Stimulated activated memory B cell treated with anti-CD40 and anti-IgM and Interleukin-4, amounts not matched to agents 10 μg/mL and 1 μg/mL and 100 μg/mL, for 72 hours (primary cell): ENCODE data around the gene MACROH2A1.

Experiments
- ATAC-seq: fragments of 150-1000 bp; cut with Tn5 transposase; 2 replicates; pipeline ENCODE4 v1.10.0; 2021
- H3K27ac Mint-ChIP-seq: one replicate; pipeline ENCODE4 v1.8.0; 2022; ENCODE audit warnings: mild to moderate bottlenecking, mixed read lengths
- H3K27me3 Mint-ChIP-seq: one replicate; pipeline ENCODE4 v1.8.0; 2022; ENCODE audit warnings: mixed read lengths
- H3K36me3 Mint-ChIP-seq: one replicate; pipeline ENCODE4 v1.8.0; 2022; ENCODE audit warnings: mixed read lengths
- H3K4me1 Mint-ChIP-seq: one replicate; pipeline ENCODE4 v1.8.0; 2022; ENCODE audit warnings: mixed read lengths
- H3K4me3 Mint-ChIP-seq: one replicate; pipeline ENCODE4 v1.8.0; 2022; ENCODE audit warnings: mild to moderate bottlenecking, moderate library complexity, mixed read lengths
- H3K9me3 Mint-ChIP-seq: one replicate; pipeline ENCODE4 v1.8.0; 2022; ENCODE audit warnings: mixed read lengths

The MACROH2A1 gene

GRCh38 chr5:135426102-135427082 is 27.4 kb upstream of the MACROH2A1 start:
- peak; percentile 70 for ATAC-seq
- Mint-ChIP-seq H3K27ac (no peak overlapping the region), H3K9me3 (peaks cover 11% of the 10 kb centered on the region), H3K36me3 (no peaks in the 10 kb centered on the region), H3K4me1 (no peaks in the 10 kb centered on the region), H3K4me3 (no peak overlapping the region), H3K27me3 (peaks cover 78% of the 10 kb centered on the region)

DNA sequence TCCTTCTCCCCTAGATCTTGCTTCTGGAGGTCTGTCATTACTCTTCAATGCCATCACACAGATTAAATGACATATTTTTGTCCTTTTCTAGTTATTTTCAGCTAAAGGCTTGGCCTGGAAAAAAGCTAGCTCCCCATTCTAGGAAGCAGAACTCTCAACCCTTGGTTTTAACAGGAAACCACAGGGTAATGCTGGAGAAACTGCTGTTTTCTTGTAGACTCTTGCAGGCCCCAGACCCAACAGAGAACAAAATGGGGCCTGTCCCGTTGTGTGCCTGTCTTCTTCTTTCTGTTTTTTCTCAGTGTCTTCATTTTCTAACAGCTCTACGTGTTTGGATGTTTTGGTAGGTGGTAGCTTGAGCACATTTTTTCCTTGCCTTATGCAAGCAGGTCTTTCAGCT is 26.6 kb upstream of the MACROH2A1 start:
- no peaks in the 10 kb centered on the region for H3K4me1 Mint-ChIP-seq
- peaks cover 78% of the 10 kb centered on the region for H3K27me3 Mint-ChIP-seq
- H3K36me3 Mint-ChIP-seq, result no peaks in the 10 kb centered on the region
- ATAC-seq, result no peak
- H3K27ac Mint-ChIP-seq, result no peak overlapping the region
- peaks cover 8% of the 10 kb centered on the region for H3K9me3 Mint-ChIP-seq
- no peak overlapping the region for H3K4me3 Mint-ChIP-seq

GRCh38 chr5:135423846-135424168 is 24.8 kb upstream of the MACROH2A1 start:
- ATAC-seq, result no peak
- H3K27ac Mint-ChIP-seq, result no peak overlapping the region
- no peak overlapping the region for H3K4me3 Mint-ChIP-seq
- peaks cover 9% of the 10 kb centered on the region for H3K36me3 Mint-ChIP-seq
- no peaks in the 10 kb centered on the region for H3K4me1 Mint-ChIP-seq
- H3K9me3 Mint-ChIP-seq, result peaks cover 15% of the 10 kb centered on the region
- peaks cover 81% of the 10 kb centered on the region for H3K27me3 Mint-ChIP-seq

DNA sequence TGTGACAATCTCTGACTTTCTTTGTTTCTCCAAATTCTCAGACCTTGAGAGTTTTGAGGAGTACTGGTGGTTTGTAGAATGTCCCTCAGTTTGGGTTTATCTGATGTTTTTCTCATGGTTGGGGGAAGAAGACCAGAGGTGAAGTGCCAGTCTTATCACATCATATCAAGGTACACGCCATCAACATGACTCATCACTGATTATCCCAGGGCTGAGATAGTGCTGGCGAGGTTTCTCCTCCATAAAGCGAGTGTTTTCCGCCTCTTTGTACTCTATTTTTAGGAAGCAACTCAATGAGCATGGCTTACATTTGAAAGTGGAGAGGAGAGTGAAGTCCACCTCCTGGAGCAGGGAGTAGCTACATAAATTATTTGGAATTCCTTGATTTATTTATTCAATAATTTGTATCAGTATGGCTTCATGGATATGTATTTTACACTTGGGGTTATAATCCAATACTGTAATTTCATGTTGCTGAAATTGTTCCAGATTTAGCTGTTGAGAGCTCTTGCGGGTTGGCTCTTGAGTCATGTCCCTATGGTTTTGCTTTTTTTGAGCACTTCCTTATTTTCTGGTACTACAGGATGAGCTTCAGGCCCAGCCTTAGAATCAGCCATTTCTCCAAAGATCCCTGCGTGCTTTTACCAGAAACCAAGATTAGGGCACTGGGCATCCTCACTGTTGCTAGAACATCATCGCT is 24.3 kb upstream of the MACROH2A1 start:
- no peak for ATAC-seq
- Mint-ChIP-seq H3K27ac (no peak overlapping the region), H3K4me1 (no peaks in the 10 kb centered on the region), H3K27me3 (peaks cover 81% of the 10 kb centered on the region), H3K36me3 (peaks cover 9% of the 10 kb centered on the region), H3K9me3 (peaks cover 14% of the 10 kb centered on the region), H3K4me3 (no peak overlapping the region)

DNA sequence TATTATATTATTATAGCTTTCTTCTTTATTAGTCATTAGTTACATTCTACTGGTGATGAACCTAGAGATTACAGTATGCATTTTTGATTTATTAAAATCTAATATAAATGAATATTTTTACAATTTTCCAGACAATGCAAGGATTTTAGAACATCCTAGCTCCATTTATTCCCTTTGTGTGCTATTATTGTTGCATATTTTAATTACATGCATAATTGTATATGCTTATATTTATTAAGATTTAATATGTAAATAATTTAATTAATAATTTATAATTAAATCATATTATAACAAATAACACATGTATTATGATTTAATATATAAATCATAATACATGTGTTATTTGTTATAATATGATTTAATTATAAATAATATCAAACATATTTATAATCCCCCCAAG is 23.4 kb upstream of the MACROH2A1 start:
- no peak overlapping the region for H3K4me3 Mint-ChIP-seq
- H3K9me3 Mint-ChIP-seq, result peaks cover 11% of the 10 kb centered on the region
- H3K36me3 Mint-ChIP-seq, result peaks cover 9% of the 10 kb centered on the region
- H3K27me3 Mint-ChIP-seq, result peaks cover 81% of the 10 kb centered on the region
- no peak overlapping the region for H3K27ac Mint-ChIP-seq
- no peaks in the 10 kb centered on the region for H3K4me1 Mint-ChIP-seq
- ATAC-seq, result no peak

- peaks cover 9% of the 10 kb centered on the region for H3K36me3 Mint-ChIP-seq
- ATAC-seq, result no peak
- H3K4me1 Mint-ChIP-seq, result no peaks in the 10 kb centered on the region
- no peak overlapping the region for H3K27ac Mint-ChIP-seq
- no peak overlapping the region for H3K4me3 Mint-ChIP-seq
- peaks cover 39% of the 10 kb centered on the region for H3K27me3 Mint-ChIP-seq
- peaks cover 11% of the 10 kb centered on the region for H3K9me3 Mint-ChIP-seq
Measured at GRCh38 chr5:135417083-135417482, 18.1 kb upstream of the MACROH2A1 start.

DNA sequence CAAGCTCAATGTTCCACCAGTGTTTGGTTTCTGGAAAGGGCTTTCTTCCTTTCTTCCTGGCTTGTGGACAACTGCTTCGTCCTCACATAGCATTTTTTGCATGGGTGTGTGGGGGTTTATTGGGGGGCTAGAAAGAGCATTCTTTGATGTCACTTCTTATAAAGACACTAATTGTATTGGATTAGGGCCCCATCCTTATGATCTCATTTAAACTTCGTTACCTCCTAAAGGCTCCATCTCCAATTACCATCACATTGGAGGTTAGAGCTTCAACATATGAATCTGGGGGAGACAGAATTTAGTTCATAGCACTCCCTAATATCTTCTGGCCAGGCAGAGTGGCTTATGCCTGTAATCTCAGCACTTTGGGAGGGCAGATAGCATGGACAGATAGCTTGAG is 6.1 kb upstream of the MACROH2A1 start:
- Mint-ChIP-seq H3K9me3 (no peaks in the 10 kb centered on the region), H3K4me3 (no peak overlapping the region), H3K36me3 (no peaks in the 10 kb centered on the region), H3K27me3 (peaks cover 10% of the 10 kb centered on the region), H3K27ac (no peak overlapping the region), H3K4me1 (peaks cover 7% of the 10 kb centered on the region)
- no peak for ATAC-seq

DNA sequence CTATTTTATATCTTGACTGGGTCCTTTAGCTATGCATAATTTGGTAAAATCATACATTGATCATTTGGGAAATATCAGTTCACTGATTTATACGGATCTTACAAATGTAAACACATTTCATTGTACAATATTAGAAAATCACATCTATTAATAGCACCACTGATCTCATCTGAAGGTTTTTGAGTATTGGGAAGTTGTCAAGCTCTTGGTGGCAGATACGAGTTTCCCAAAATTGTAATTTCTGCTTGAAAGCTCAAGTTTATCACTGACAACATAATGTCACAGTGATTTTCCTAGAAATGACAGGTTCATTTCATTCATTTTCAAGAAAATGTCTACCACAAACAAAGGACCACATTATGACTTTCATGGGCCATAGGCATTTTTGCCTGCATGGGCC is 3.0 kb upstream of the MACROH2A1 start:
- Mint-ChIP-seq H3K36me3 (no peaks in the 10 kb centered on the region), H3K4me1 (peaks cover 29% of the 10 kb centered on the region), H3K4me3 (no peak overlapping the region), H3K27me3 (no peaks in the 10 kb centered on the region), H3K27ac (no peak overlapping the region), H3K9me3 (no peaks in the 10 kb centered on the region)
- no peak for ATAC-seq

- no peak for ATAC-seq
- peaks cover 4% of the 10 kb centered on the region for H3K36me3 Mint-ChIP-seq
- peak overlapping the region; percentile 42 for H3K4me3 Mint-ChIP-seq
- no peaks in the 10 kb centered on the region for H3K9me3 Mint-ChIP-seq
- no peaks in the 10 kb centered on the region for H3K27me3 Mint-ChIP-seq
- H3K27ac Mint-ChIP-seq, result no peak overlapping the region
- peaks cover 40% of the 10 kb centered on the region for H3K4me1 Mint-ChIP-seq
Measured at GRCh38 chr5:135400866-135401265, 1.8 kb upstream of the MACROH2A1 start.

- peaks cover 47% of the 10 kb centered on the region for H3K4me1 Mint-ChIP-seq
Measured at GRCh38 chr5:135399794-135400542, 937 bp upstream of the MACROH2A1 start.

DNA sequence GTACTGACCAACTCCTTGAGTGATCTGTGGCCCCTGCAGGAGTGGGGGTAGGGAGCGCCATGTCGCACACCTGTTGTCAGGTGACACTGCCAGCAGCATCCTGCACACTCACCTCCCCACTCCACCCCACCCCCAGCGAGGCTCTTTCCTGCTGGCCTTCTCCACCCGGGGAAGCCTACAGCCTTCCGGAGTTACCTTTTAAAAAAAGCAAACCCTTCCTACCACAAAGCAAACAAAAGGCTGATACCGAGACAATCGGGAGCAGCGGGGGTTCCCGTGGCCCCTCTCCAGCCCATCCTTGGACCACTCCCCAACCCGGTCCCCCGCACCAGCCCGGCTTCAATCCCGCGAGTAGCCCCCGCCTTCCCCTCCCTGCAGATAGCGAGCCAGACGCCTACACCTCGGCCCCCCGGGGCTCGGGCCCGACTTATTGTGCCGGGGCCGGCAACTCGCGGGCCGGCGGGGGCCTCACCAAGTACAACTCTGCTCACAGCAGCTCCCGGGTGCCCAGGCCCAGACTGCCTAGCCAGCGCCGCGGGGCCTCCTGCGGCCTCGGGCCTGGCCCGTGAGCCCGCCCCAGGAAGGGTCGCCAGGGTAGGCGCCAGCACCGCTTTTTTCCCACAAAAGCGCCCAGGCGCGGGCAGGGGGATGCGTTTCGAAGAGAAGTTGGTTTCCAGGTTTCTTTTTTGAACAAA is 724 bp downstream of the MACROH2A1 start:
- Mint-ChIP-seq H3K4me1 (peaks cover 62% of the 10 kb centered on the region), H3K4me3 (peak overlapping the region; percentile 87), H3K27me3 (no peaks in the 10 kb centered on the region), H3K27ac (peak overlapping the region; percentile 95), H3K9me3 (no peaks in the 10 kb centered on the region), H3K36me3 (peaks cover 7% of the 10 kb centered on the region)
- ATAC-seq, result peak; percentile 71

More at GRCh38 chr5:135399794-135400542, 937 bp upstream of the MACROH2A1 start:
- no peak for ATAC-seq
- H3K36me3 Mint-ChIP-seq, result peaks cover 4% of the 10 kb centered on the region
- H3K27me3 Mint-ChIP-seq, result no peaks in the 10 kb centered on the region
- peak overlapping the region; percentile 95 for H3K27ac Mint-ChIP-seq
- H3K9me3 Mint-ChIP-seq, result no peaks in the 10 kb centered on the region
- H3K4me3 Mint-ChIP-seq, result peak overlapping the region; percentile 95

DNA sequence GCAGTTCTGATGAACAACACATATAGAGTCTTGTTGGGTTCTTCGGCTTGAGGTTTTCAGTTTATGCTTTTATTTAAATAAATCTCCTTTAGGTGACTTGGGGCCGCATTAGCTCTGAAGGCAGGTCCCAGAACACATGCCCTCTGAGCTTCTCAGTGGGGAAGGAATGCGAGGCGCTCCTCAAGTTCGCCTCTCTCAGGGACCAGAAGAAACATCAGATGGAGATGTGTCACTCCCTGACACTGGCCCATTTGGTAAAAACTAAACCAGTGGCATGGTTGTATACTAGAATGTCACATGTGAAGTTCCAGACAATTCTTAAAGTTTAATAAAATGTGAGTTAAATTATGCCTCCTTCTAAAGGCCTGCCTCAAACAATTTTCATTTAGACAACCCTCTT is 1.9 kb downstream of the MACROH2A1 start:
- no peak for ATAC-seq
- Mint-ChIP-seq H3K4me3 (peak overlapping the region; percentile 28), H3K27ac (no peak overlapping the region), H3K4me1 (peaks cover 74% of the 10 kb centered on the region), H3K9me3 (no peaks in the 10 kb centered on the region), H3K36me3 (peaks cover 19% of the 10 kb centered on the region), H3K27me3 (no peaks in the 10 kb centered on the region)

DNA sequence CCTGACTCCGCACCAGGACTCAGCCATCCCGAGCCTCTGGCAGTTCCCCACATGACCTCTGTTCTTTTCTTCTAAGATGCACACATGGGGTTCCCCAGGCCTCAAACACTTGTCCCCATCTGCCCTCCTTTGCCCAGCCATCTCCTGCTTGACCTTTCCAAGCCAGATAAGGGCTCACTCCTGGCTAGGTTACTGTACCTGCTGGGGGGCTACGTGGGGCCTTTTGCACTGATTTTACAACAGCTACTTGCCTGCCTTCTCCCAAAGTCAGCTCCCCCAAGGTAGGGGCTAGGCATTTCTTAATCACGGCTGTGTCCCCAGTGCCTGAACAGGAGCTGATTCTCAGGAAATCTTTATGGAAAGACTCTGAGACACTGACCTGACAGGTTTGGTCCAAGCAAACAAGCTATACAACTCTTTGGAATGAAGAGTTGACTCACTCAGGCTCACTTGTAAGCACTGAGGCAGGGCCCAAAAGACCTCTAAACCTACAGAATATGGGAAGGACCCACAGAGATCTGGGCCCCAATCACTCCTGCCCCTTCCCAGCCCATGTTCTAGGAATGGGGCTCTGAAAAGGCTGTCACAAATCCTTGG is 2.5 kb downstream of the MACROH2A1 start:
- Mint-ChIP-seq H3K4me3 (no peak overlapping the region), H3K36me3 (peaks cover 20% of the 10 kb centered on the region), H3K9me3 (no peaks in the 10 kb centered on the region), H3K4me1 (peaks cover 80% of the 10 kb centered on the region), H3K27me3 (no peaks in the 10 kb centered on the region), H3K27ac (no peak overlapping the region)
- no peak for ATAC-seq

DNA sequence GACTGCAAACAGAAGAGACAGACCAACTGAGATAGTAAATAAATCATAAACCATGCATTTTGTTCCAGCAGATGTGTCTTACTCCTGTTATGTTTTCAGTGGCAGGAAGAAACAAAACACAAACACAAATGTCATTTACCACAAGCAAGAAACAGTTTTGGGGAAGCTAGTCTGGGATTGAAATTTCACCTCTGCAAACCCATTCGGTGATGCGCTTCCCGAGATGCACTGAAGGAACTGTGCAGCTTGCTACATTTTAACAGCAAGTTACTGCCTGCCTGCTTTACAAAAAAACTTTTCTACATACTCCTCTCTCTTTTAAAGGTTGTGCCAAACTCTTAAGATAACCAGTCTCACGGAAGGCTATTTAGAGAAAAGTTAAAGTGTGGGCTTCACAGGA is 3.2 kb downstream of the MACROH2A1 start:
- H3K4me1 Mint-ChIP-seq, result peaks cover 83% of the 10 kb centered on the region
- H3K4me3 Mint-ChIP-seq, result no peak overlapping the region
- no peak overlapping the region for H3K27ac Mint-ChIP-seq
- no peaks in the 10 kb centered on the region for H3K27me3 Mint-ChIP-seq
- peaks cover 20% of the 10 kb centered on the region for H3K36me3 Mint-ChIP-seq
- no peak for ATAC-seq
- no peaks in the 10 kb centered on the region for H3K9me3 Mint-ChIP-seq
